GM21619 (cell line): Measurements from ENCODE around the gene C2orf69.

ENCODE experiments used
- ATAC-seq: cut with Tn5 transposase; IDR thresholded peaks from one replicate; pipeline ENCODE4 v1.9.1; 2021; ENCODE audit not compliant: unreplicated experiment

The C2orf69 gene, protein sequence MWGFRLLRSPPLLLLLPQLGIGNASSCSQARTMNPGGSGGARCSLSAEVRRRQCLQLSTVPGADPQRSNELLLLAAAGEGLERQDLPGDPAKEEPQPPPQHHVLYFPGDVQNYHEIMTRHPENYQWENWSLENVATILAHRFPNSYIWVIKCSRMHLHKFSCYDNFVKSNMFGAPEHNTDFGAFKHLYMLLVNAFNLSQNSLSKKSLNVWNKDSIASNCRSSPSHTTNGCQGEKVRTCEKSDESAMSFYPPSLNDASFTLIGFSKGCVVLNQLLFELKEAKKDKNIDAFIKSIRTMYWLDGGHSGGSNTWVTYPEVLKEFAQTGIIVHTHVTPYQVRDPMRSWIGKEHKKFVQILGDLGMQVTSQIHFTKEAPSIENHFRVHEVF

DNA sequence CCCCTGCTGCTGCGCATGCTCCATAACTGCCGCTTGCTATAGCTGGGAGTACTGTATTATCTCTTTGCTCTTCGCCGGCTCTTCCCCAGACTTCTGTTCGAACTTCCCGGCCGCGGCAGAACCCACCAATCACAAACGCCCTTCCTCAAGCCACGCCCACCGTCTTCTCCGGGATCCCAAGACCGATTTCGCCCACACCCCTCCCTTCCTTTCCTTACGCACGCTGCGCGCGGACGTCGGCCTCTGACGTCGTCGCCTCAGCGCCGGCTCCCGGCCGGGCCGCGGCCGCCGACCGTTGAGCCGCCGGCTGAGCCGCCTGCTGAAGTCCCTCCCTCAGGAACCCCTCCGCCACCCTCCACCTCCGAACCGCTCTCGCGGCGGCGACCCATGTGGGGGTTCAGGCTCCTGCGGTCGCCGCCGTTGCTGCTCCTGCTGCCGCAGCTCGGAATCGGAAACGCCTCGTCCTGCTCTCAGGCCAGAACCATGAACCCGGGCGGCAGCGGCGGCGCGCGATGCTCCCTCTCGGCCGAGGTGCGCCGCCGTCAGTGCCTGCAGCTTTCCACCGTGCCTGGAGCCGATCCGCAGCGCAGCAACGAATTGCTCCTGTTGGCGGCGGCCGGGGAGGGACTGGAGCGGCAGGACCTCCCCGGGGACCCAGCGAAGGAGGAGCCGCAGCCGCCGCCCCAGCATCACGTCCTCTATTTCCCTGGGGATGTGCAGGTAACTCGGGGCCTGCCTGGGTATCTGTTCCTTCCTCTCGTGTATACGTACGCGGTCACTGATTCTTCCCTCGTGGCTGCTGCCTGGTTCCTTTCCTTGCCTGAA is at the start of gene C2orf69:
Gene C2orf69 (plus strand): TSS at position 242 of the 825 bp plus-strand sequence. CDS start 146 bp downstream, at position 388.
- ATAC-seq, result peak; percentile 85

DNA sequence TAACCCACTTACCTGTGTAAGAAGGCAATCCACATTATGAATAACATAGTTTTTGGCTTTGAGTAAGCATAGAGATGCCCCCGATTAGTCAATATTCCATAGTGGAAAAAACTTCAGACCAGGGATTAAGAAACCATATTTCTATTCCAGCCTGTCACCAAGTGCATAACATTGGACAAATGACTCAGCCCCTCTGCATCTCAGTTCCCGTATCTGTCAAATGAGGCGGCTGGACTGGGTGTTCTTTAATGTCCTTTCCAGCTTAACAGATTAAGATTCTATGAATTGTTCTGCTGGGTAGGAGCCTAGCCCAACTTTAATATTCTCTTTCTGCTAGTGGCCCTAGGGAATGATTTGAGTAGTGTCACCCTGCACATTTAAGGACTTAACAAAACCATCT is 48.3 kb upstream of the C2orf69 start:
- no peak for ATAC-seq

DNA sequence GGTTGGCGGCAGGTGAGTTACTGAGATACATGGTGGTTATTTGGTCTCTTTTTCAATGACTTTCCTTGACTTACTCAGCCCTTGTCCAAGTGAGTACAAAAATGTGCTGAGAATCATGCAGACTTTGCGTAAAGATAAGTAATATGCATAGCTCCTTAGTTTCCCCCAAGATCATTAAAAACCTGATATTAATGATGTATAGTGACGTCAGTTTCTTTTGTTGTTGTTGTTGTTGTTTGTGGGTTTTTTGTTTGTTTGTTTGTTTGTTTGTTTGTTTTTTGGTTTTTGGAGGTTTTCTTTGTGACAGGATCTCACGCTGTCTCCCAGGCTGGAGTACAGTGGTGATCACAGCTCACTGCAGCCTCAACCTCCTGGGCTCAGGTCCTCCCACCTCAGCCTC is 45.2 kb upstream of the C2orf69 start:
- ATAC-seq, result no peak

DNA sequence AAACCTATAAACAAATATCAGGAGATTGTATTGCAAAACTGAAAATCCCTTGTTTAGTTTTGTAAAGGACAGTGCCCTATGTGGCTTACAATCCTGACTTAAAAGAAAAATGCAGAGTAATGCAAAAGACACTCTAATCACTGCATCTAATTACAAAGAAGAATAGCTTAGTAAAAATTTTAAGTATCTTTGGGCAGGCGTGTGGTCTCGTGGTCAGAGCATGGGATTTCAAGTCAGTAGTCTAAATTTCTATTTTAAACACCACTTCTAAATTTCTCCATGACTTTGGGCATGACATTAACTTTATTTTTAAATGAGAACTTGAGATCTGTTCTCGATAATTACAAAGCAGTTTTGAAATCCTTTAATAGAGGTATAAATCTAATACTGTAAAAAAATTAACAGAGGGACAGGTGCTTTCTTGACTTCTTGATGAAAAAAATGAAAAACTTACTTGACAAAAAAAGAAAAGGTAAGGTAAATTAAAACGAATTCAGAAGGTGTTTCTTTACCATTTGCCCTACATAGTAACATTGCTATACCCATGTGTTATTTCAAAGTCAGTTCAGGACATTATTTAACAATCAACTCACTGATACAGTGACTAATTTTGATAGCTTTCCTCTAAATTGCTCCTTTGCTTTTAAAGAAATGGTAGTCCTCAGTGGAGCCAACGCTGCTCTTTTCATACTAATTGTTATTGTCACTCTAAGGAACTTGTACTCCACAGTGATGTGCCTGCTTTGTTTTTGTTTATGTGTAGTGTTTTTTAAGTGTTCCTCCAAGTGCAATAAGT is 42.5 kb upstream of the C2orf69 start:
- no peak for ATAC-seq

DNA sequence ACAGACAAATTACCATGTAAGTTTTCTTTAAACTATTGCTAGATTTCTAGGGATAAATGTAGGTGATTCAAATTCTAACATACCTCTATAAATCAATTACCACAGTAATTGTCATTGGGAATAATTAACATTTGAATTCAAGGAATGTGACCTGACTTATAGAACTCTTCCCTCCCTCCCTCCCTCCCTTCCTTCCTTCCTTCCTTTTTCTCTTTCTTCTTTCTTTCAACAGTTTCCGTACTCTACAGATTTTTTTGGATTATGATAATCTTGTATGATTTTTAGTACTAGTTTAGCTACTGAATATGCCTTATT is 41.9 kb upstream of the C2orf69 start:
- ATAC-seq, result no peak

DNA sequence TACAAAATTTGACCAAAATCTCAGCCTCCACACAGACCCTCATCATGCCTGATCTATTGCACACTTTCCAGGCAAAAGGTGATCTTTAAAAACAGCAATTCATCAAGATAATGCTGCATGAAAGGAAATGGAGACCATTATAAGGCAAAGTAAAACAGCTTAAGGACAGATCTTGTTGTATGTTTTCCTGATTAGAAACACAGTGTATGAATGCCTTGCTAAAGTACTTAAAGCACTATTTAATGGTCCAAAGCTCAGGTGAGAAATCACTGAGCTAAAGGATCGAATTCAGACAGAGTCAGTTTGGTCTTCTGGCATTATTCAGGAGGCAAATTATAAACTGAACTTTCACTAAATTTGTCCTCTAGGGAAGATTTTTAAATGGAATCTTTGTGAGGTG is 41.4 kb upstream of the C2orf69 start:
- no peak for ATAC-seq

DNA sequence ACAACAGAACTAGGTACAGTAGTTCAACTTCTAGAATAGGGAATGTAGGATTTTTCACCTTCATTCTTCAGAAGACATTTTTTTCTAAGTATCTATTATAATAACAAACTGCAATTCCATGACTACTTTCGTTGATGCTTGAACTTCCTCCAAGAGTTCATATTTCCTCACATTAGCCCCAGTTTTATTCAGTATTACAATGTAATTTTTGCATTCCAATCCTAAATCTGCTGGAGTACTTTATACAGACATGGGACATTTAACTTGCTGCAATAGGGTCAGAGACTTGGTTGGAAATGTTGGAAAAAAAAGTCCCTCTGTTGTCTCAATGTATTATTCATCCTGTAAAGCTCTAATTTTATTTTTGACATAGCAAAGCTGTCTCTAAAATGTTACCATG is 40.5 kb upstream of the C2orf69 start:
- no peak for ATAC-seq

DNA sequence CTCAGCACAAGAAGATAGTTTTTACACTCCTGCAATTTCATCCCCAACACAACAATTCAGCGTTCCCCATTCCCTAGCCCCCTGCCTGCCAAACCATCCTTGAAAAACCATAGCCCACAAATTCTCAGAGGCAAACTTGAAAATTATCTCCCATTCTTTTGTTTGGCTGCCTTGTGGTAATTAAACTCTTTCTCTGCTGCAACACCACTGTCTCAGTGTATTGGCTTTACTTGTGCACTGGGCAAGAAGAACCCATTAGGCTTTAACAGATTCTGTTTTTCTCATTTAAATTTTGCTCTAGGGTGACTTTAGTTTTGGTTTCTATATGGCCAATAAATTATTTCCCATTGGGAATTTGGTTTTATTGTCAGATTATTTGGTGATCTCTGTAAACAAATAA is 36.9 kb upstream of the C2orf69 start:
- ATAC-seq, result no peak

DNA sequence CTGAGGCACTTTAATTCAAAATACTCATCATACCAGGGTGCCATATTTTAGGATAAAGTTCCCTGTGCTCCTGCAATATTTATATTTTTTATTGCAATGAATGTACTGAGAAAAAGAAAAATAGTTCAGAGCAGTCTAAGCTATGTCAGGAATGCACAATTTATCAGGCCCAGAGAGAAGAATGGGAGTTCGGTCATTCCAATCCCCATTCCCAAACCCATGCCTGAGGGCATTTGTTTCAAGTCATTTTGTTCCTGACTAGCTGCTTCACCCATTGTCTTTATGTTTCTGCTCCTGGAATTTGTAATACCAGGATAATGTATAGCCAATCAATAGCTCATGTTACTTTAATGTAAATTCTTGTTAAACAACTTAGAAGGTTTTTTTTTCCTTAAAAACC is 35.7 kb upstream of the C2orf69 start:
- no peak for ATAC-seq

DNA sequence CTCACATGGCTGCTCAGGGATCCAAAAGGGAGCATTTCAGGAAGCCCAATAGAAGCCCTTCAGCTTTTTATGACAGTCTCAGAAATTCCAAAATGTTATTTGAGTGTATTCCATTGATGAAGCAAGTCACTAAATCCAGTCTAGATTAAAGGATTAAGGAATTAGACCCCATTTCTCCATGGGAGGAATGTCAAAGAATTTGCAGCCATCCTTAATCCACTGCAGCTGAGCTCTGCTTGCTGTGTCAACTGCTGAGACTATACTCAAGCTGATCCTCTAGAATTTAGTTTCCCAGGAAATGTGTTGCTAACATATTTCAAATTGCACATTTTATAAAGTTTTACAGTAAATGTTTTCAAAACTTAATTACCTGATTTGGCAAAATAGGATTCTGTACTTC is 28.4 kb upstream of the C2orf69 start:
- no peak for ATAC-seq

DNA sequence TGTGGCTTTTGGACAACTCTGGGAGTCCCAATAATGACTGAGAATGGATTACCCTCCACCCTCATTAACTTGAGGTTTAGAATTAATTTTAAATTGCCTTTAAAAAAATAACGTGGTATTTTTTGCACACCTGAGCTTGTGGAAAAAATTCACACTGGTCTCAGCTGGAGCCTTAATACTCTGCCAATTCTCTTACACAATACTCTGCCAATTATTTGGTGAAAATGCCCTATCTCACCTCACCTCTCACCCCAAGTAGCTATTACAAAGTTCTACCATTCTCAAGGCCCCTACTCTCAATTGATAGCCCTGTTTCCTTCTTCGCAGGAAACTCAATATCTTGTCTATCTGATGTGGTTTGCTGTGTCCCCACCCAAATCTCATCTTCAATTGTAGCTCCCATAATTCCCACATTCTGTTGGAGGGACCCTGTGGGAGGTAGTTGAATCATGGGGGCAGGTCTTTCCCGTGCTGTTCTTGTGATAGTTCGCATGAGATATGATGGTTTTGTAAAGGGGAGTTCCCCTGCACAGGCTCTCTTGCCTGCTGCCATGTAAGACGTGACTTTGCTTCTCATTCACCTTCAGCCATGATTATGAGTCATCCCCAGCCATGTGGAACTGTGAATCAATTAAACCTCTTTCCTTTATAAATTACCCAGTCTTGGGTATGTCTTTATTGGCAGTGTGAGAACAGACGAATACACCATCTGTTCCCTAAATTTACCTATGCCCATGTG is 27.4 kb upstream of the C2orf69 start:
- ATAC-seq, result no peak

DNA sequence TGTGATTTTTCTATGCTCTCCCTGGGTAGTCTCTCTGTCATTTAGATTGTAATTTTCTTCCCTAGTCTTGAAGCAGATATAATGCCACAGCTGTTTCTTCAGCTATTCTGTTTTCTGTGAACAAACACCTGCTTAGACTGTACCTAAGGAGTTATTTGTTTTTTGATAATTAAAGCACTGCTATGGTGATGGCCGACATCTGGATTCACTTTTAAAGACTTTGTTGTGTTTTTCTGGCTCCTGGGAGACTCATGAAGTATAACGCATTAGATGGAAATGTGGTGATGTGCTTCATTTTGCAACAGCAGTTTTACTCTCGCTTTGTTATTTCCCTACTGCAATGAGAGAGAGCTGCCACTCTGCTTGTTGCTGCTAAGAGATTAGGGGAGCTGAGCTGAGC is 15.7 kb upstream of the C2orf69 start:
- no peak for ATAC-seq

DNA sequence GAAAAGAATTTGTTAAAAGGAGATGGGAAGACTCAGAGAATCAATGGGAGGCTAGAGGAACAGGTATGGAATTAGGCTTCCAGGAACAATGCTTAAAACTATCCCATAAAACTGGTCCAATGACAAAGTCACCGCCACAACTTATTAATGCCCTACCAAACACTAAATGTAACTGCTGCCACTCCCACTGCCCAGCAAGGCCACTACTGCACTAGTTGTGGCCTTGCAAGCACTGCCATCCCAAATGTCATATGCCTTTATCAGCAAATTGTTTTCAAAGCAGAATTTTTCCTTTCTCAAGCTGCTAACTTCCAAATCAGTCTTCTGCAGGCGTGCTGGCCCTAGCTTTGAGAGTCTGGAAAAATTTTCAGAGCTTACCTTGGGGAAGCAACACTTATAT is 14.5 kb upstream of the C2orf69 start:
- no peak for ATAC-seq

DNA sequence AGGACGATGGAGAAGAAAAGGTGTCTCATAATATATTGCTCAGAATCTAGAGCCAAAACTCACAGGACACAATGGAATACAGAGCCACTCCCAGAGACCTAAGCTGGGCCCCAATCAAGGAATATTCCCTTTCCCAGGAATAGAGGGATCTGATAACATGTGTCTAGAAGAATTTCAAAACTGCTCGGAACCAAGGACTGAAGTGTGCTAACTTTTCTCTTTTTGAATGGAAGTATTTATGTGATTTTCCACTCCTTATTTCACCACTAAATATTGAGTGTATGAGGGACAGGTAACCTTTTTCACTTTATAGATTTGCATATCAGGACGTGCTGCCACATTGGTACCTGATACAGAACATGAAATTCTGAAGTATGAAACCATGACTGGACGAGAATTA is 9.2 kb upstream of the C2orf69 start:
- ATAC-seq, result no peak

DNA sequence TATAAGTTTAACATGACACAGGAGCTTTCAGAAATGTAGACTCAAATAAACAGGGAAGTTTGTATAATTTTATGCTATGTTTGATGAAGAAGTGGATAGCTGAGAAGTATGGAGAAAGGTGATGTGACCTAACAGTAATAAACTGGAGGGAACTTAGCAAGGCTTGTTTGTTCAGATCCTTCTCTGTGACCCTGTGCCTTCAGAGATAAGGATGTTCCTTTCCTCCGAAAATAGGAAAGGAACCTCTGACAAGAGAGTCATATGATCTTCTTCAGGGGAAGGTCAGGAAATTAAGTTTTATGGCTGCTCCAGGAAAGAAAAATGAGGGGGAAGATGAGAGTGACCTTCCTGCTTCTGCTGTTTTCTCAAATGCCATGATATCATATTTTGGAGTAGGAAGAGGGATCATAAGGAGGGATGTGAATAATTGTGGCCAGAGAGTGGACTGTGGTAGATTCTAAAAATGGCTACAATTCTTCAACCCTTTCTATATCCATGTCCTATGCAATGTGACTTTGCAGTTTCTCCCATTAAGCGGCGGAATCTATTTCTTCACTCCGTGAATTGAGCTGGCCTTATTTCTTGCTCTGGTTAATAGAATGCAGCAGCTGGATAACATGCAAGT is 8.5 kb upstream of the C2orf69 start:
- ATAC-seq, result no peak

DNA sequence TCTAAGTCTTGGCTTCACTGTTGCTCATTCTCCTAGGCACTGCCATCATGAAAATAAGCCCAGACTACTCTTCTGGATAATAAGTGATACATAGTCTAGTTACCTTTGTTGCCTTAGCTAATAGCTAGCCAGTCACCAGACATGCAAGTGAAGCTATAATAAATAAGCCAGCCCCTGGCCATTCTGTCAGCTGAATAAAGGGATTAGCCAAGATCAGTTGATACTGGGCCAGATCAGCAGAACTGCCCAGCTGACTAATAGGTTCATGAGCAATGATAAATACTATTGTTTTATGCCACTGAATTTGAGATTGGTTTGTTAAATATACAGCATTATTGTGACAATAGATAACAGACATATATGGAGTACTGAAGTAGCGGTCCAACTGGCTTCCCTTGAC is 8.0 kb upstream of the C2orf69 start:
- ATAC-seq, result no peak

DNA sequence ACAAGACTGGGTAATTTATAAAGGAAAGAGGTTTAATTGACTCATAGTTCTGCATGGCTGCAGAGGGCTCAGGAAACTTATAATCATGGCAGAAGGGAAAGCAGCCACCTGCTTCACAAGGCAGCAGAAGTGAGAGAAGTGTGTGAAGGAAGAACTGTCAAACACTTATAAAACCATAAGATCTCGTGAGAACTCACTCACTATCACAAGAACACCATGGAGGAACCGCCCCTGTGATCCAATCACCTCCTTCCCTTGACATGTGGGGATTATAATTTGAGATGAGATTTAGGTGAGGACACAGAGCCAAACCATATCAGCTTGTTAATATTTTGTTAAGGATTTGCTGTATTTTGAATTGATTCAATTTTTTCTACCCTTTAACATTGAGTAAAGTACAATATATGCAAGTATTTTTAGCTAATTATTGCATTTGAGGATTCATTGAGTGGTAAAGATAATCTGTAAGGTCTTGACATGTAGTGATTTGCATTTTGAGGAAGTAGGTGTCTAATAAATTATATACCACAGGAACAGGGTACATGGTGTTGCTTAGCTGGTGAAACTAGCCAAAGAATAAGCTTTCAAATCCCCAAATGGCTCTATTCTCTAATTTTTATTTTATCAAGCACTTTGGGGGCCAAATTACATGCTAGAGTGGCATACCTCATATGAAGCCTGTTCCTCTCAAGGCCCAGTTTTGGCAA is 3.9 kb upstream of the C2orf69 start:
- no peak for ATAC-seq

DNA sequence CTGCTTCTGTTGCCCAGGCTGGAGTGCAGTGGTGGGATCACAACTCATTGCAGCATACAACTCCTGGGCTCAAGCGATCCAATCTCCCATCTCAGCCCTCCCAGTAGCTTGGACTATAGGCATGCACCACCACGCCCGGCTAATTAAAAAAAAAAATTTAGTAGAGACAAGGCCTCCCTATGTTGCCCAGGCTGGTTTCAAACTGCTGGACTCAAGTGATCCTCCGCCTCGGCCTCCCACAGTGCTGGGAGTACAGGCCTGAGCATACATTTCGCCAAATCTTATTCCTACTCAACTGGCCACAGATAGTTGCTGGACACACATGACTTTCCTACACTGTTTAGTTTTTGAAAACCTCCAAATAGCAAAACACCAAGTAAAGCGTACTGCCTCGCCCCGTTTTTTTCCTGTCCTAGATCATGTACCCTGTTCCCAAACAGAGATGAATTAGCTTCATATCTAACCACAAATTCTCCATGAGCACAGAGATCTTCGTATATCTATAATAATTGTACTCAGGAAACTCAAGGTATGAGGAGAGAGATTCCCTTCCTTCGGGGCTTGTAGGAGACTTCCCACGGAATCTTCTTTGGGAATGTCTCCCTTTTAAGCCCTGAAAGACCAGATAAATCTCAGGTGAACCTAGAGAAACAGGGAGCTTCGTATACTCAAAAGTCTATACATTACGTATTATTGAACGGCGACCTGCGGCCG is 598 bp upstream of the C2orf69 start:
- peak; percentile 0 for ATAC-seq

DNA sequence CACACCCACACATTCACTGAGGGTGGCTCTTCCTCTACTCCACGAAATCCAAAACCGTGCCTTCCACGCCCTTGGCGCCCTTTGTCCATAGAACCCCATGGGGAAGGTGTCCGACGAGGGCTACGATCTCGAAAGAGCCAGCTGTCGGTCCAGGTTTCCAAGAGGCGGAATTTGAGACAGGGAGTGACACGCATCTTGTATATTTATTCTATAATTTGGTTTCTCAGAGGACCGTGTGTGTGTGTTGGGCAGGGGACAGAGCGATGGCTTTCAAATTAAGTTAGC is 726 bp downstream of the C2orf69 start:
- no peak for ATAC-seq
